Kidney glomerular epithelial cell (primary cell): ENCODE data around the gene ACSL1.
A peak's percentile ranks its signal among the peaks of the same experiment; 100 is the strongest.

Experiments used
- DNase-seq: peaks from one replicate; lab custom pipeline; 2025; lab: John Stamatoyannopoulos, UW

ACSL1 gene, protein sequence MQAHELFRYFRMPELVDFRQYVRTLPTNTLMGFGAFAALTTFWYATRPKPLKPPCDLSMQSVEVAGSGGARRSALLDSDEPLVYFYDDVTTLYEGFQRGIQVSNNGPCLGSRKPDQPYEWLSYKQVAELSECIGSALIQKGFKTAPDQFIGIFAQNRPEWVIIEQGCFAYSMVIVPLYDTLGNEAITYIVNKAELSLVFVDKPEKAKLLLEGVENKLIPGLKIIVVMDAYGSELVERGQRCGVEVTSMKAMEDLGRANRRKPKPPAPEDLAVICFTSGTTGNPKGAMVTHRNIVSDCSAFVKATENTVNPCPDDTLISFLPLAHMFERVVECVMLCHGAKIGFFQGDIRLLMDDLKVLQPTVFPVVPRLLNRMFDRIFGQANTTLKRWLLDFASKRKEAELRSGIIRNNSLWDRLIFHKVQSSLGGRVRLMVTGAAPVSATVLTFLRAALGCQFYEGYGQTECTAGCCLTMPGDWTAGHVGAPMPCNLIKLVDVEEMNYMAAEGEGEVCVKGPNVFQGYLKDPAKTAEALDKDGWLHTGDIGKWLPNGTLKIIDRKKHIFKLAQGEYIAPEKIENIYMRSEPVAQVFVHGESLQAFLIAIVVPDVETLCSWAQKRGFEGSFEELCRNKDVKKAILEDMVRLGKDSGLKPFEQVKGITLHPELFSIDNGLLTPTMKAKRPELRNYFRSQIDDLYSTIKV

DNA sequence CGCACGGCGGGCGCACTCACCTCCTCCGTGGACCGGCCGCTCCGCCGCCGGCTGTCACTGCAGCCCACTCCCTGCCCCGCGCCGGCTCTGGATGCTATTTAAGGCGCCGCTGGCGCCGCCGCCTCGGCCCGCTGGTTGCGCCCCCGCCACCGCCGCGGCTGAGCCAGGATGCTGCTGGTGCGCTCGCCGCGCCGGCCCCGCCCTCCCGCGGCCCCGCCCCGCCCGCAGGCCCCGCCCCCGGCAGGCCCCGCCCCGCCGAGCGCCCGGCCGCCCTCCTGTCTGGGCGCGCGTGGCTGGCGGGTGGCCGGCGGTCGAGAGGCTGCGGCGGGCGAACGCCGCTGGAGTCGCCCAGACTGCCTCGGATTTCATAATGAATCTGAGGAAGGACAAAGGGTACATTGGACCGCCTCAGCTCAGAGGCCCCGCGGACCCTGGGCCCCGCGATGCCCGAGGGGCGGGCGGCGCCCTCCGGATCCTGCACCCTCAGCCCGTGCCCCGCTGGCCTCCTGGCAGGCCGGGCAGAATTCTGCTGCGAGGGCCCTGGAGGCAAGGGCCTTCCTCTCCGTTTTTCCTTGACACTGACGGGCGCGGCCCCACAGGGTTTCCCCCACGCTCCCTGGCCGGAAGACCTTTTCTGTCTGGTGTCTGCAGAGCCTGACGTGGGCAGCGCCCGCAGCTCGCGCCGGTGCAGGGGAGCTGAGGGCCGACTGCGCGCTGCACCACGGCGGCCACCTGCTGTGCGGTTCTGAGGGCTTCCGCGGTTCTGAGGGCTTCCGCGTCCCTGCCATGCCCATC, at the start of gene ACSL1:
ACSL1 (minus strand) TSS at position 73 of the 795 bp plus-strand sequence. CDS start 22,454 bp downstream, outside the sequence.
- DNase-seq: peak; percentile 48

DNA sequence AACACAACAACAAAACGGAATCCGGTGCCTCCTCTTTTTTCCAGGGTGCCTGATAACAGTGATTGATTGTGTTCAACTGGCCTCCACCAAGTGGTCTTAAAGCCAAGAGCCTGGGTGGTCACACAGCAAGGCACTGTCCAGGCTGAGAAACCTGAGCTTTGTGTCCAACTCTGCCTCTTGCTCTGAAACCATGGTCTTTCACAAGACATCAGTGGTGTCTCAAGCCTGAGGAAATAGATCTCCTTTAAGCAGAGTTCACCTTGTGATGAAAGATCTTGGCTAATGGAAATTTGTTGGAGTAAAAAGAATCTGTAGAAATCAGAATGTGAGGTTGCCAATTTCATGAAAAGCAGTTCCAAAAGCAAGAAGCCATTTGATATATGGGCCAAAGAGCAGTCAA, 47.3 kb upstream of the ACSL1 start:
- DNase-seq: no peak

DNA sequence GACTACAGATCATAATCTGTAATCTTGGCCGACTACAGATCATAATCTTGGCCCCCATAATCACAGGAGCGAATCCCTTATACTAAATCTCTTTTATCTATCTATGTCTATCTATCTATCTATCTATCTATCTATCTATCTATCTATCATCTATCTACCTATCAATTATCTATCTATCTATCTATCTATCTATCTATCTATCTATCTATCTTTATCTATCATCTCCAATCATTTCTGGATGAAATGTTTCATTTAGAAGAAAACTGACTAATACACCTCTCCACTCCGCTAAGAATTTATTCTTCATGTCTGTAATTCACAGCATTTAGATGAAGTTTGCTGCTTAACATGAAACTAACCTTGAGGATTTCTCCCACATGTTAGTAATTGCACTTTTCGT, 45.0 kb upstream of the ACSL1 start:
- DNase-seq: no peak

DNA sequence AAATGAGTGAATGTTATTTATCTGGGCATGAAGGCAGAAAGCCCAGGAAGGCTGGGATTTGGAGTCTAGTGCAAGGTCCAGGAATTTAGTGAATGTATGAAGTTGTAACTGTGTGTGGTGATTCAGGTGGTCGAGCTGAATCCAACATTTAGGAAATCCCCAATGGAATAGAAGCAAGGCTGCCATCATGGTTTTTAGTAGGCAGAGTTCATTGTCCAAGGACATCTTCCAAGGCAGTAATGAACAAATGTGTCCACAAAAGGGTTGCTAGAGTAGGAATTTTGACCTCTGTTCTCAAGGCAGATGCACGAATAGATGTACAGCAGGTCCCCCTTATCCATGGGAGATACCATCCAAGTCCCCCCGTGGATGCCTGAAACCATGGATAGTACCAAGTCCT, 42.9 kb upstream of the ACSL1 start:
- DNase-seq: no peak

DNA sequence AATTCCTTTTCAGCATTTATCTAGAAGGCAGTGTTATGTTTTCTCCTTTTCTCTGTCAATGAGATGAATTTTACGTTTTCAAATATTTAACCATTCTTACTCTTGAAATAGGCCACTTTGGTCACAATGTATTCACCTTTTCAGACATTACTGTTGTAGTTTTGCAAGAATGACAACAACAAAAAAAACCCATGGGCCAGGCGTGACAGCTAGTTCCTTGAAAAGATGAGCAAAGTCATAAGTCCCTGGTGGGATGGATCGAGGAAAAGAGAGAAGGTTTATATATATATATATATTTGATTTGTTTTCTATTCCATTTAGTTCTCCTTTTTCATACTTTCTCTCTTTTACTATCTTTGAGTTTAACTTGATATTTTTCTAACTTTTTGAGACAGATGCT, 38.1 kb upstream of the ACSL1 start:
- no peak for DNase-seq

DNA sequence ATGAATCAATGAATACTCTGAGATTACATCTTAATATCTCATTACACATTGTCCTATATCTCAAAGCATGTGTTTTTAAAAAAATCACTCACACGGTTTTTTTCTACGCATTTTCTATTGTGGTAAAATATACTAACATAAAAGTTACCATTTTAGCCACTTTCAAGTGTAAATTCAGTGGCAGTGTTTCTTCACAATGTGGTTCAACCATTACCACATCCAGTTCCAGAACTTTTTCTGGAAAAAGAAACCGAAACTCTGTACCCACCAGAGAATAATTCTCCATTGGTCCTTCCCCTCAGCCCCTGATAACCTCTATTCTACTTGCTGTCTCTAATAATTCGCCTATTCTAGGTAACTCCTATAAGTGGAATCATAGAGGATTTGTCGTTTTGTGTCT, 35.3 kb upstream of the ACSL1 start:
- DNase-seq: no peak

DNA sequence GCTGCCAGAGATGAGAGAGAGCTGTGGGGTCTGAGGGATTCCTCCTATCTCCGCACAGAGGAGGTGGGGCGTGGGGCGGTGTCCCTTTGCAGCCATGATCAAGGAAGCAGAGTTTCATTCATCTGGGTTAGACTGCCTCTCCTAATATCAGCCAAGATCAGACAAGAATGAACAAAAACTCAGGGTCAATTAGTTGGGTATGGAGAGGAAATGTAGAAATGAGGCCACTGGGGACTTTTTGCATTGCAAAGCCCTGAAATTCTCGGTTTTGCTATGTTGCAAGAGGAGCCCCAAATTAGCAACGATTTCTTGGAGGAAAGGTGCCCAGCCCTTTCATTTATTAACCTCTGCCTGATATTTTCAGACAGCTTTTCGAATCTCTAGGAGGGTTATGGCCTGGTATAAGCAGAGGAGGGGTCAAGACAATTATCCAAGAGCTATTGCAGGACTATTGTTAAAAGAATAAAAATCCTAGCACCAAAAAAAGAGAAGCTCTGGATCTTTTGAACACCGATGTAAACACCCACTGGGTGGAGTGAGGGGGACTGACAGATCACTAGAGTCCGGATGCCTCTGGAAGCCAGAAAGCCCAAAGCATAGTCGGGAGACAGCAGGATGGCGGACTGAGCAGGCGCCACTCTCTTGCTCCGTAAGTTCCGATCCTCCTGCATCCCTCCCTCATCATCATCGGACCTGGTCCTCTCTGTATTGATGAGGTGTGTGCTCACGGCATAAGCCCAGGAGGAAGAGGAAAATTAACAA, 34.4 kb upstream of the ACSL1 start:
- no peak for DNase-seq

DNA sequence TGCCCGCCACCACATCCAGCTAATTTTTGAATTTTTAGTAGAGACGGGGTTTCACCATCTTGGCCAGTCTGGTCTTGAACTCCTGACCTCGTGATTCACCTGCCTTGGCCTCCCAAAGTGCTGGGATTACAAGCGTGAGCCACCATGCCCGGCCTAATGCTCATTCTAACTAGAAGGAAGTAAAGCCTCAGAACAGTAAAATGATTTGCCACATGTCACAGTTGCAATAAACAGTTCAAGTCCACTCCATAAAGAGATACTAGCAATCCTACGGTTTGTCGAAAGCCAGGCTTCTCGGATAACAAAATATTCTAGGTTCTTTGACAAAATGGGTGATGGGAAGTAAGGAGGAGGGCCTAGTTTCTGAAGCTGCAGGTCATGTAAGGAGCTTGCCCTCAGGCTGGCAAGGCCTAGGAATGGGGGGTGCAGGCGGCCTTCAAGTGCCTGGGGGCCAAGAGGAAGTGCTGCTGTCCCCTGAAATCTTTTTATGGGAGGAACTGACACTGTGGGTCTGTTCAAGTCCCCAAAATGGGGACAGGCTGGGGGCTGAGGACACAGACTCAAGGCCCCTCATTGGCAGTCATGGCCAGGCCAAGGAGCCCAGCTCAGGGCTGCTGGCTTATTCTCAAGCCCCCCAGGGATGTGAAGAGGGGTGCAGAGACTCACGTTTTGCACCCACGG, 31.8 kb upstream of the ACSL1 start:
- DNase-seq: no peak

DNA sequence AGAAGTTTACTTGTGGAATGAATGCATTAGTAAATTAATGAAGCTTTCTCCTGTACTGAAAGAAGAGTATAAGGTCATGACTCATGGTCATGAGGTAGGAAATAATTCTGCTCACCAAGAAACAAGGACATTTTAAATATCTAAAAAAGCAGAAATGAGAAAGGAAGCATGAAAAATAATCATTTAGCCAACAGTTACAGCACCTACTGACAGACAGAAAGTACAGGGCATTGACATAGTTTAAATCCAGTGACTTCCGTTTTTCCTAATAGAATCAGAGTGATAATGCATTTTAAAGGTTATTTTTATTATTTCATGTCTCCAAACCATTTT, 30.5 kb upstream of the ACSL1 start:
- no peak for DNase-seq

DNA sequence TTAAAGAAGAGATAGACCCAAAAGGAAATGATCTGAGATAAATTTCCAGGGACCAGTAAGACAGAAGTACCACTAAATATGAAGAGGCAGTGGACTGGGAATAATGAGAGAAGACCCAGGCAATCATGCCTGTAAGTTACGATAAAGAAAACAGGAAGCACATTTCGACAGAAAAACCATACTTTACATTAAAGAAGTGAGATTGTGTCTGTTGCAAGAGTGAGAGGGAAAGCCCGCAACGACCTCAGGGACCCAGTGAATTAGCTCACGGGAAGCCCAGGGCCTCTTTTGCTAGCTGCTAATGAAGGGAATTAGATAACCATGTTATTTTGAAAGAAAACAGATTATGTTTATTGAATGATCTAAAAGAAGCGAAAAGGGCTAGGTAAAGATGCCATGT, 28.9 kb upstream of the ACSL1 start:
- DNase-seq: no peak

DNA sequence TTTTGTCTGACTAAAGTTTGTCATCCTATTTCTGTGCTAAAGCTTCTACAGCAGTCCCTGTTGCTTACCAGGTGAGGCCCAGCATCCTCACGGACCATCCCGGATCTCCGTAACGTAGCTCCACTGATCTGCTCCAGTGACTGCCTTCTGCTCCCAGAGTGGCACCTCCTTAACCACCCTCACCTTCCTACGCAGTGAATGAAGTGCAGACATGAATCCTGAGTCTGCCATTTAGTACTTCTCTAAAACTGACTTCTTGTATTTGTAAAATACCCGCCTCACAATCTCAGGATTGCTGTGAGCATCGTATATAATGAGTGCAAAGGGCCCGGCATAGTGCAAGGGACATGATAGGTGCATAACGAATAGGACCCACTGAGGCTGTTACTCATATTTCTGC, 27.7 kb upstream of the ACSL1 start:
- no peak for DNase-seq

DNA sequence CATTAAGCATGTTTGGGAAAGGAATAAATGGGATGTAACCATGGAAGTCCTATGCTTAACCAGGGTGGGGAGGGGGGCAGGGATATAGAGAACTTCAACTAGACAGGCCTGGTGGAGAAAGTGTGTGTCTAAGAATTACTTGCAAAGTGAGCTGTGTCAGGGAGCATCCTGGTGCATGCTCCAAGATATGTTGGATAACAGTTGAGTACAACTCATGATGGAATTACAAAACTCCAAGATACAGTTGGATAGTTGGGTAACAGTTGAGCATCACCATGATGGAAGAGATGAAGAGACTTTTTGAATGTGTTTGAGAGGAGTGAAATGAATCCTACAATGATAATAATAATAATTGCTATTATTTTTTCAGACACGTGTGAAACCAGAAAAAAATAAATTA, 26.1 kb upstream of the ACSL1 start:
- no peak for DNase-seq

DNA sequence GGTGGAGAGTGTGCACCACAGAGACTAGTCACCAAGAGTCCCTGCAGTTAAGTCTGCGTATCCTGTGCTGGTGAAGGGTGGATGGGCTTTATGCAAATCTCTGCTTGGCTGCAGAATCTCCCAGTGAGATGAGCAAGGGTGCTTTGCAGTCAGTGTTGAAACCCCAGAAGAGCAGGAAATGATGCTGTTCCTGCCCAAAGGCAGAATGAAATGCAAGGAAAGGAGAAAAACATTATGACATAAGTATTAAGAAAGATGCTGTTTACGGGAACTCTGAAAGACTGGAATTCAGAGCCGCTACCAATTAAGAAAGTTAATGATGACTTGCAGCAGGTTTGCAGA, 25.4 kb upstream of the ACSL1 start:
- no peak for DNase-seq

DNA sequence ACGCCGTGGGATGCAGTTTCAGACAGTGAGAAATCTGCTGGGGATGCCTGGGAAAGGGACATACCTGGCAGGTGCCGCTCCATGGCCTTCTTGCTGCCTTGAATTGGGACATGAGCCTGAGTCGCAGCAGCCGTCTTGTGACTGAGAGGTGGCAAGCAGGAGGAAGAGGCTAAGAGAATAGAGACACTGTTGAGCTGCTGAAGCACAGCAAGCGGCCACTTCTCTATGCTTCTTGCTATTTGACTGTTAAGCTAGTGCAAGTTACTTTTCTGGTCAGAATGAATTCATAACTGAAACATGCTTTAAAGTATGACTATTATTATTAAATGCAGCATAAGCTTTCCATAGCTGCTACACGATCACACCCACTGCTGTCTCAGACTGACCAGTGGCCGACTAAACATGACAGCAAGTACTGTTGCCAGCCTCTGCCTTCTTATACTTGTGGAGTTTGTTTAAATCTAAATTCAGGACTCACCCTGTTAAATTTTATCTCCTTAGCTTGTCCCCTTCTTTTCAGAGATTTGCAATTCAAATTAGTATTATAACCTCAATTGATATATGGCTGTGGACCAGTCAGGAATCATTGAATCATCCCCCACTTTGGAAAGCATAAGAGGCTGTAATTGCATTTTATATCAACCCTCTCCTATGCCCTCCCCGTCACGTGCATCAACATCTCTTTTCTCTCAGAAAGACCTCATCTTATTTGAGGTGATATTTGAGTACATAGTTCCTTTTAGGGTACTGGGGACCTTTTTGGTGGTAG, 24.8 kb upstream of the ACSL1 start:
- DNase-seq: no peak

DNA sequence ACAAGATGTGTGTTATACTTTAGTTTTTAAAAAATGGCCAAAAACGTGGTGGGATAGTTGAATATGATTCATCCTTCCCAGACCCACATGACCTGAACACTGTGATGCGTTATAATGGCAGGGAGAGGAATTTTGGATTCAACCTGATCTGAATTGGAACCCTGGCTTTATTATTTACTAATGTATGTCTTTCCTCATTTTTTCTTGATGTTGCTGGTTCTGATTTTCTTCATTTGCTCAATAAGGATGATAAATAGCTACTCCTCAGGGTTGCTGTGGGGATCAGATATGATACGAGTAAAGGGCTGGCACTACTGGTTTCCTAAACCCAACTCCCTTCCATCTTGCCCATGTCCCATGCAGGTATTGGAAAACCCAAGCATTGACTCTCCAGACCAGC, 24.2 kb upstream of the ACSL1 start:
- no peak for DNase-seq

DNA sequence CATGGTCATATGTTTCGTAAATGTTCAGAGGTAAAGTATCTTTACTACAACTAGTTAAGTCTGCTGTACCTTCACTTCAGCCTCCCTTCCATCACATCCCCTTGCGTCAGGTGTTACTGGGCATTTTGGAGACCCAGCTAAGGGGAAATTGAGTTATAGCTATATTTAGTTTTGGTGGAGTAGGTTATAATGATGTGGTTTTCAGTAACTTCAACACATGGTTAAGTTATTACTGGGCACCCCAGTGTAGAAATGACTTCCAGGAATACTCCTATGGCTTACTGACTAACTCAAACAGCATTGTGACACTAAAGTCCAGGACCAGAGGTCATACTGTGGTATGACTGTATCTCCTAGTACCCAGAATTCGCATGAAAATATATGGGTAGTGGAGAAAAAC, 23.4 kb upstream of the ACSL1 start:
- DNase-seq: no peak

DNA sequence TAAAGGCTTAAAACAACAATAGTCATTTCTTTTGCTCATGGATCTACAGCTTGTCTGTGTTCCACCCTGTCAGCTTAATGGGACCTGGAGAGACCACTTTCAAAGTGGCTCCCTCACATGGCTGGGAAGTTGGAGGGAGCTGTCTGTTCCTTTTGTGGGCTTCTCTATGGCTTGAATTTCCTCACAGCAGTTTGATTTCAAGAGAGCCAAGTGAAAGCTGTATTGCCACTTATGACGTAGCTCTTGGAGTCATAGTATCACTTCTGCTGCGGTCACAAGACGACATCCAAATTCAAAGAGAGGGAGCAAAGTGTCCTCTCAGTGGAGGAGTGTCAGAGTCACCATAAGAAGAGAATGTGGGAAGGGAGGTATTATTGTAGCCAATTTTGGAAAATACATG, 22.7 kb upstream of the ACSL1 start:
- DNase-seq: no peak

DNA sequence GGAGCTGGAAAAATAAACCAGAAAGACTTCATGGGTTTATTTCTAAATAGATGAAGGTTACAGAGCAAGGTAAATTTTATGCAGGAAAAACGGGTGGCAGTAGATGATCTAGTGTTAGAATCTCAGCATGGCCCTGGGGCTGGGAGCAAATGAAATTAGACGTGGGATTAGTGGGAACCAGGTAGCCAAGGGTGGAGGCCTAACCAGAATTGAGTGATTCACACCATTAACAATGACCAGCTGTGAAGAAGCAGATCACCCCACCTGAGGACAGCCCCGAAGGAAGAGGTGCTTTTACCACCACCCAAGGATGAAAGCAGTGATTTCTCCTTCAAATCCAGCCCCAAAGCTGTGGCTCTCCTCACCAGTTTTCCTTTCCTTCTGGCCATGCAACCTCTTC, 20.8 kb upstream of the ACSL1 start:
- DNase-seq: no peak

DNA sequence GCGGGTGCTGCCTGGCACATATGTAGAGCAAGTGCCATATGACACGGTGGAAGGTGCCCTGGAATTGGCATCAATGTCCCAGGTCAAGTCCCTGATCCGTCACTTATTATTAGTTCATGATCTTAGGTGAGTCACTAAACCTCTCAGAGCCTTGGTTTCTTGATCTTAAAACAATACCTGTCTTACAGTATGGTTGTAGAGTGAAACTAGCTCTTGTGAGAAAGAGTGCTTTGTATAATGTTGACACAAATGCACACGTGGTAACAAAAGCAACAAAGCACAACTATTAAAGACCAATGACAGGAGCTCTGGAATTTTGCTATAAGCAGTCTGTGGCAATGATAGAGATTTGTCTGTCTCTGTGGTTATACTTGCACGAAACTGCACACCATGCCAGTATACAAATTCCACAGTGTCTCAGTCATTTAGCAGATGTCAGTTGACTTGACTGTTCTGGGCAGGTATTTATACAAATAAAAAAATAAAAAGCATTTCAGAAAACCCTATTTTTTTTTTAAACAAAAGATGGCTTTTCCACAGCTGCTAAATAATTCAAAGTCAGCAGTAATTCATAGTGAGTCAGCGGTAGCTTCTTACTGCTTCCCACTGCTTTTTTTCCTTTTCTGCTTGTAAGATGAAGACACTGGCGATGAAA, 19.7 kb upstream of the ACSL1 start:
- DNase-seq: peak; percentile 63

DNA sequence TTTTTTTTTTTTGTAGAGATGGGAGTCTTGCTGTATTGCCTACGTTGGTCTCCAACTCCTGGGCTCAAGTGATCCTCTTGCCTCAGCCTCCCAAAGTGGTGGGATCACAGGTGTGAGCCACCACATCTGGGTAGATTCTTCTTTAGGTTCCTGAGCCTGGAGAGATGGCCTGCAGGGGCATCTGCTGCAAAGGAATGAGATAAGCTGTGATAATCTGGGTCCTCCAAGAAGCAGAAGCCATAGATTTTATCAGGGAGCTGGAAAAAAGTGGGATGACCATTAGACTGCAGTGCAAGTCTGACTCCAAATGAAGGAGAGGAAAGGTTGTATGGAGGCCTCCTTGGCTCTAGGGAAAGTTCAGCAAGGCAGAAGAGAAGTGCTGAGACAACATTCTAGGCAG, 19.0 kb upstream of the ACSL1 start:
- no peak for DNase-seq
